GM21423 (cell line): ENCODE results near the gene SLX4IP.

Experiments used
- ATAC-seq: cut with Tn5 transposase; IDR thresholded peaks from one replicate; pipeline ENCODE4 v1.9.1; 2021; ENCODE audit warnings: mild to moderate bottlenecking, moderate library complexity; ENCODE audit not compliant: unreplicated experiment

SLX4IP gene

GRCh38 chr20:10658876-10659632 lies 223.9 kb downstream of the SLX4IP start:
- ATAC-seq, result no peak

- no peak for ATAC-seq
Measured at GRCh38 chr20:10659651-10660601, 224.8 kb downstream of the SLX4IP start.

GRCh38 chr20:10660661-10661060 lies 225.6 kb downstream of the SLX4IP start:
- no peak for ATAC-seq

GRCh38 chr20:10661261-10661660 lies 226.2 kb downstream of the SLX4IP start:
- no peak for ATAC-seq

- no peak for ATAC-seq
Measured at GRCh38 chr20:10662151-10662550, 227.0 kb downstream of the SLX4IP start.

- no peak for ATAC-seq
Measured at GRCh38 chr20:10662661-10663458, 227.8 kb downstream of the SLX4IP start.

GRCh38 chr20:10663756-10664155 lies 228.7 kb downstream of the SLX4IP start:
- ATAC-seq, result no peak

GRCh38 chr20:10665027-10665561 lies 230.0 kb downstream of the SLX4IP start:
- no peak for ATAC-seq

GRCh38 chr20:10665791-10666190 lies 230.7 kb downstream of the SLX4IP start:
- ATAC-seq, result no peak

- ATAC-seq, result no peak
Measured at GRCh38 chr20:10666221-10667076, 231.3 kb downstream of the SLX4IP start.

- no peak for ATAC-seq
Measured at GRCh38 chr20:10667077-10667401, 231.9 kb downstream of the SLX4IP start.

GRCh38 chr20:10667560-10668167 lies 232.6 kb downstream of the SLX4IP start:
- ATAC-seq, result no peak

GRCh38 chr20:10668677-10669368 lies 233.7 kb downstream of the SLX4IP start:
- no peak for ATAC-seq

- ATAC-seq, result no peak
Measured at GRCh38 chr20:10669843-10670446, 234.8 kb downstream of the SLX4IP start.

GRCh38 chr20:10670501-10671220 lies 235.6 kb downstream of the SLX4IP start:
- ATAC-seq, result peak; percentile 22

GRCh38 chr20:10671221-10671918 lies 236.3 kb downstream of the SLX4IP start:
- ATAC-seq, result peak; percentile 31

GRCh38 chr20:10671919-10672623 lies 237.0 kb downstream of the SLX4IP start:
- no peak for ATAC-seq
